Cardiac muscle cell (in vitro differentiated cells and primary cell): ENCODE data around the gene DES. TPM values are rescaled to one million over a fixed set of nuclear protein-coding genes. Genes with fewer than 3 reads are reported as not detected.

Experiments
- DNase-seq, 2 donors: peaks; one replicate each; pipeline versions ENCODE4 v3.0.0 to v3.0.0-alpha.2; 2010 to 2017; ENCODE audit warnings: low read depth in 1 of 2, low spot score in 1 of 2
- H3K27ac ChIP-seq: fragments of 200-600 bp; sonication (generic); 2 replicates; pipeline ENCODE4 v1.5.1; 2016
- H3K27me3 ChIP-seq: fragments of 200-600 bp; sonication (generic); 2 replicates; pipeline ENCODE4 v1.6.0; 2016; ENCODE audit warnings: control low read depth
- H3K36me3 ChIP-seq: fragments of 200-600 bp; sonication (generic); 2 replicates; pipeline ENCODE4 v1.5.1; 2016; ENCODE audit warnings: control low read depth
- H3K4me1 ChIP-seq: fragments of 200-600 bp; sonication (generic); 2 replicates; pipeline ENCODE4 v1.8.1; 2017; ENCODE audit warnings: low read depth, mild to moderate bottlenecking, mixed run types
- H3K4me3 ChIP-seq: fragments of 200-600 bp; sonication (generic); 2 replicates; pipeline ENCODE4 v1.5.1; 2016; ENCODE audit warnings: mild to moderate bottlenecking
- H3K9me3 ChIP-seq: fragments of 200-600 bp; sonication (generic); 2 replicates; pipeline ENCODE4 v1.5.1; 2017; ENCODE audit warnings: low read depth, mild to moderate bottlenecking, control low read depth
- CTCF ChIP-seq: IDR thresholded peaks from 2 replicates; pipeline ENCODE4 v1.5.1; 2012; ENCODE audit warnings: low read depth, mild to moderate bottlenecking, low read length
- polyA plus RNA-seq: library from polyadenylated mRNA; unstranded; fragments of >200 nt; fragmentation: Nextera tagmentation; extraction: Ambion mirVana; gene quantifications from 2 replicates; pipeline ENCODE4 v1.2.1, GENCODE V29; 2016
- total RNA-seq: library from RNA; depleted of rRNA; stranded (reverse); fragments of >200 nt; gene quantifications from 2 replicates; pipeline ENCODE4 v1.2.3, GENCODE V29; 2016

The DES gene
- total and polyA plus RNA-seq, 2 experiments from 2014 or later, result 17.5 to 47.0 TPM

- Histone ChIP-seq H3K4me1 (peaks cover 47% of the 10 kb centered on the region), H3K27me3 (no peaks in the 10 kb centered on the region), H3K9me3 (no peaks in the 10 kb centered on the region), H3K36me3 (no peaks in the 10 kb centered on the region), H3K4me3 (no peak overlapping the region), H3K27ac (no peak overlapping the region)
- peak; percentile 94 for TF ChIP-seq CTCF
- DNase-seq, result peak; percentile 90 to 92
Measured at GRCh38 chr2:219402665-219403515, 15.3 kb upstream of the DES start.

GRCh38 chr2:219403861-219404260 is 14.3 kb upstream of the DES start:
- peak overlapping the region; percentile 92 for H3K27ac ChIP-seq
- H3K36me3 ChIP-seq, result no peaks in the 10 kb centered on the region
- peaks cover 57% of the 10 kb centered on the region for H3K4me1 ChIP-seq
- TF ChIP-seq CTCF, result no peak
- DNase-seq, result no peak
- H3K4me3 ChIP-seq, result no peak overlapping the region
- H3K27me3 ChIP-seq, result no peaks in the 10 kb centered on the region
- H3K9me3 ChIP-seq, result no peaks in the 10 kb centered on the region

GRCh38 chr2:219404291-219404910 is 13.8 kb upstream of the DES start:
- TF ChIP-seq CTCF, result no peak
- peaks cover 62% of the 10 kb centered on the region for H3K4me1 ChIP-seq
- no peak overlapping the region for H3K4me3 ChIP-seq
- DNase-seq, result peak in 1 of 2 donors; percentile 68
- H3K9me3 ChIP-seq, result no peaks in the 10 kb centered on the region
- H3K27me3 ChIP-seq, result no peaks in the 10 kb centered on the region
- peak overlapping the region; percentile 92 for H3K27ac ChIP-seq
- no peaks in the 10 kb centered on the region for H3K36me3 ChIP-seq

GRCh38 chr2:219404954-219405353 is 13.2 kb upstream of the DES start:
- peak overlapping the region; percentile 92 for H3K27ac ChIP-seq
- H3K4me1 ChIP-seq, result peaks cover 65% of the 10 kb centered on the region
- H3K9me3 ChIP-seq, result no peaks in the 10 kb centered on the region
- H3K27me3 ChIP-seq, result no peaks in the 10 kb centered on the region
- H3K4me3 ChIP-seq, result no peak overlapping the region
- no peak for TF ChIP-seq CTCF
- no peaks in the 10 kb centered on the region for H3K36me3 ChIP-seq
- DNase-seq, result peak in 1 of 2 donors; percentile 79

GRCh38 chr2:219405451-219405850 is 12.7 kb upstream of the DES start:
- peak in 1 of 2 donors; percentile 41 for DNase-seq
- H3K4me3 ChIP-seq, result no peak overlapping the region
- TF ChIP-seq CTCF, result peak; percentile 17
- H3K9me3 ChIP-seq, result no peaks in the 10 kb centered on the region
- peak overlapping the region; percentile 92 for H3K27ac ChIP-seq
- no peaks in the 10 kb centered on the region for H3K27me3 ChIP-seq
- H3K4me1 ChIP-seq, result peaks cover 60% of the 10 kb centered on the region
- no peaks in the 10 kb centered on the region for H3K36me3 ChIP-seq
